Measurements from ENCODE around the gene PLEK. TPM values are rescaled to one million over a fixed set of nuclear protein-coding genes. Genes with fewer than 3 reads are reported as not detected.

The PLEK gene
- total RNA-seq, 1 donor from 2014 or later: 0.10 TPM

DNA sequence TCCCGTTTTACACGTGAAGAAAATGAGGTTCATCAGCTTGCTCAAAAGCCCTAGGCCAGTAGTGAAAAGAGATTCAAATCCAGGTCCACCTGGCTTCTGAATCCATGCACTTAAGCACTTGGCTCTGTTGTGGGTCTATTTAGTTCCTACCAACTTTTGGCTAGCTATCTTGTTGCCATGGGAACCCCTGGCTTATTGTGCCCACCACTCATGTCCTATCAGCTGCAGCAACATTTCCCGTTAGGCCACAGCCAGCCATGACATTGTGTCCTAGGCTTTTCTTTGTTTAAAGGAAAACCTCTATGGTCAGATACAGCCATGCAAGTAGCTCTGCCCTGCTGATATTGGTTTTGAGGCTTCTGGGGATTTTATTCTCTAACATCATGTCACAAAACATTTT, 49.8 kb downstream of the PLEK start:
- no peak overlapping the region for H3K4me3 Mint-ChIP-seq (ENCODE audit: low read depth)
- TF ChIP-seq, protein P1, sequence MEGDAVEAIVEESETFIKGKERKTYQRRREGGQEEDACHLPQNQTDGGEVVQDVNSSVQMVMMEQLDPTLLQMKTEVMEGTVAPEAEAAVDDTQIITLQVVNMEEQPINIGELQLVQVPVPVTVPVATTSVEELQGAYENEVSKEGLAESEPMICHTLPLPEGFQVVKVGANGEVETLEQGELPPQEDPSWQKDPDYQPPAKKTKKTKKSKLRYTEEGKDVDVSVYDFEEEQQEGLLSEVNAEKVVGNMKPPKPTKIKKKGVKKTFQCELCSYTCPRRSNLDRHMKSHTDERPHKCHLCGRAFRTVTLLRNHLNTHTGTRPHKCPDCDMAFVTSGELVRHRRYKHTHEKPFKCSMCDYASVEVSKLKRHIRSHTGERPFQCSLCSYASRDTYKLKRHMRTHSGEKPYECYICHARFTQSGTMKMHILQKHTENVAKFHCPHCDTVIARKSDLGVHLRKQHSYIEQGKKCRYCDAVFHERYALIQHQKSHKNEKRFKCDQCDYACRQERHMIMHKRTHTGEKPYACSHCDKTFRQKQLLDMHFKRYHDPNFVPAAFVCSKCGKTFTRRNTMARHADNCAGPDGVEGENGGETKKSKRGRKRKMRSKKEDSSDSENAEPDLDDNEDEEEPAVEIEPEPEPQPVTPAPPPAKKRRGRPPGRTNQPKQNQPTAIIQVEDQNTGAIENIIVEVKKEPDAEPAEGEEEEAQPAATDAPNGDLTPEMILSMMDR (IDR thresholded peaks at IDR 0.05; ENCODE audit: unreplicated experiment): no peak
- H3K36me3 Mint-ChIP-seq (ENCODE audit: insufficient read depth): no peaks in the 10 kb centered on the region
- no peak for DNase-seq (ENCODE audit: low spot score, unreplicated experiment)
- H3K27ac Mint-ChIP-seq: no peak overlapping the region
- H3K9me3 Mint-ChIP-seq (ENCODE audit: low read depth): no peaks in the 10 kb centered on the region
- peaks cover 23% of the 10 kb centered on the region for H3K27me3 Mint-ChIP-seq
- peaks cover 7% of the 10 kb centered on the region for H3K4me1 Mint-ChIP-seq (ENCODE audit: low read depth)

DNA sequence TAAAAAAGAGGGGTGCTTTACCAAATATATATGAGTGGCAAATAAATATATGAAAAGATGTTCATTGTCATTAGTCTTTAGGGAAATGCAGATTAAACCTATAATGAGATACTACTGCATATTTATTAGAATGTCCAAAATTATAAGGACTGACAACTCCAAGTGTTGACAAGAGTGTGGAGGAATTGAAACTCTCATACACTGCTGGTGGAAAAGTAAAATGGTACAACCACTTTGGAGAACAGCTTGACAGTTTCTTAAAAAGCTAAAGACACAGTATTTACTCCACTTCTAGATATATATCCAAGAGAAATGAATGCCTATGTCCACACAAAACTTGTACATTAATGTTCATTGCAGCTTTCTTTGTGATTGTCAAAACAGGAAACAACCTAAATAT, 50.4 kb downstream of the PLEK start:
- peaks cover 7% of the 10 kb centered on the region for H3K4me1 Mint-ChIP-seq (ENCODE audit: low read depth)
- H3K4me3 Mint-ChIP-seq (ENCODE audit: low read depth): no peak overlapping the region
- TF ChIP-seq, protein P1 (IDR thresholded peaks at IDR 0.05; ENCODE audit: unreplicated experiment): no peak
- no peaks in the 10 kb centered on the region for H3K36me3 Mint-ChIP-seq (ENCODE audit: insufficient read depth)
- no peak for DNase-seq (ENCODE audit: low spot score, unreplicated experiment)
- H3K9me3 Mint-ChIP-seq (ENCODE audit: low read depth): no peaks in the 10 kb centered on the region
- H3K27ac Mint-ChIP-seq: no peak overlapping the region
- H3K27me3 Mint-ChIP-seq: peaks cover 17% of the 10 kb centered on the region

DNA sequence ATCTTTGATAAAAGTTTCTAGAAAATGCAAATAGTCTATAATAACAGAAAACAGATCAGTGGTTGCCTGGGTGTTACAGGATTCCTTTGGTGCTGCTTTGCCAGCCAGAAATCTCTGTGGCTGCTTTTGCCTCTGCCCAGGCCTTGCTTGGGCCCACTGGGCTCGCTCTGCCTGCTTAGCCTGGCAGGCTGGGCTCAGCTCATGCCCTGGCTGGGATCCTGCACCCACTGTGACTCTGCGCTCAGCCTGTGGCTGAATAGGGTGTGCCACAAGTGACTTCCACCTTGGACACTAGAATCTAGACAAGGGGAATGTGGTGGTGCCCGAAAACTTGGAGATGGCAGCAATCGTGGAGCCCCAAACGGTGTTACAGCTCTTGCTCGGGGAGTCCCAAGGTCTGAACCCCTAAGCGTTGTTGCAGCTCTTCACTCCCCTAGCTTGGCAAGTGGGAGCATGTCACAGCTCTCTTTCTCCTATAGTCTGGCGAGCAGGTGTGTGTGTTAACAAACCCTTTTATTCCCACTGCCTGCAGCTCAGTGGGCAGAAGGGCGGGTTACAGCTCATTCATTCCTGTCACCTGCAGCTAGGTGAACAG, 51.1 kb downstream of the PLEK start:
- Mint-ChIP-seq H3K4me3 (ENCODE audit: low read depth) (no peak overlapping the region), H3K9me3 (ENCODE audit: low read depth) (no peaks in the 10 kb centered on the region), H3K27me3 (peaks cover 16% of the 10 kb centered on the region), H3K27ac (peak overlapping the region; percentile 21), H3K36me3 (ENCODE audit: insufficient read depth) (no peaks in the 10 kb centered on the region), H3K4me1 (ENCODE audit: low read depth) (peaks cover 7% of the 10 kb centered on the region)
- TF ChIP-seq, protein P1 (IDR thresholded peaks at IDR 0.05; ENCODE audit: unreplicated experiment): no peak
- DNase-seq (ENCODE audit: low spot score, unreplicated experiment): no peak

DNA sequence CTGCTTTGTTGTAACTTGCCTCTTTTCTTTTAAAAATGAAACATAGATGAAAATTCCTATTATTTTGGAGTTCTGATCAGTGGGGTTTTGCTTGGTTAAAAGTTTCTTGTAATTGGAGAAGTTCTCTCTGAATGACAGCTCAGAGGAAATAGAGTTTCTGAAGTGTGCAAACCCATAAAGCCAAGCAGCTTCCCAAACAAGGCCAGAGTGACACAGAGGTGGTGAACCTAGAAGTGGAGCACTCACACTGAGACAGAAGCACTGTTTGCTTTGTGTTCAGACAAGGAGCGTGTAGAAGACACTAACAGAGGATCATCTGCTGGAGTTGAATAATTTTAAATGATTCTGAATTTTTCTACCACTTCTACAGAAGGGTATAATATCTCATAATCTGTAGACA, 52.8 kb downstream of the PLEK start:
- Mint-ChIP-seq H3K4me3 (ENCODE audit: low read depth) (no peak overlapping the region), H3K4me1 (ENCODE audit: low read depth) (peaks cover 7% of the 10 kb centered on the region), H3K36me3 (ENCODE audit: insufficient read depth) (no peaks in the 10 kb centered on the region), H3K9me3 (ENCODE audit: low read depth) (no peaks in the 10 kb centered on the region), H3K27ac (no peak overlapping the region), H3K27me3 (peaks cover 24% of the 10 kb centered on the region)
- no peak for DNase-seq (ENCODE audit: low spot score, unreplicated experiment)
- TF ChIP-seq, protein P1 (IDR thresholded peaks at IDR 0.05; ENCODE audit: unreplicated experiment): no peak

DNA sequence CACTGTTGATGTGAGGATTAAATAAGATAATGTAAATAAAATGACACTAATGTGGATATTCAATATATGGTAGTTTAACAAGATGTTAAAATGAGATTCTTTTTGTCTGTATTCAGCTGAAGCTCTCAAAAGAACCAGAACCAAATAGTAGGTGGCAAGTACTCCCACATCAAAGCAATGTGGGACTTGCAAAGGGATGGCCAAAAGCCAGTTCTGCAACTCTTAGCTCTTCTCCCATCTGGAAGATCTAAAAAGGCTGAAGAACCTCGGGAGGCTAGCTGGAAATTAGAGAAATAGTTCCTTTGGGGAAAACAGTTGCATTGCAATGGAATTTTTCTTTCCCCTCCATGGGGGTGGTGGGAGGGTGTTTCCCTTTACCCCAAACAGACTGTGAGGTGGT, 53.3 kb downstream of the PLEK start:
- no peak overlapping the region for H3K4me3 Mint-ChIP-seq (ENCODE audit: low read depth)
- no peak for DNase-seq (ENCODE audit: low spot score, unreplicated experiment)
- peaks cover 7% of the 10 kb centered on the region for H3K4me1 Mint-ChIP-seq (ENCODE audit: low read depth)
- no peaks in the 10 kb centered on the region for H3K9me3 Mint-ChIP-seq (ENCODE audit: low read depth)
- H3K27me3 Mint-ChIP-seq: peaks cover 24% of the 10 kb centered on the region
- no peaks in the 10 kb centered on the region for H3K36me3 Mint-ChIP-seq (ENCODE audit: insufficient read depth)
- H3K27ac Mint-ChIP-seq: no peak overlapping the region
- TF ChIP-seq, protein P1 (IDR thresholded peaks at IDR 0.05; ENCODE audit: unreplicated experiment): no peak

All from progenitor cell of endocrine pancreas (in vitro differentiated cells).